Activated gamma-delta T cell (primary cell): ENCODE results near the gene SMIM35.

Source experiments
- DNase-seq: peaks from one replicate; lab custom pipeline; 2025; lab: John Stamatoyannopoulos, UW
- total RNA-seq, 2 donors: gene quantifications; one replicate each; lab custom pipeline; 2026; lab: John Stamatoyannopoulos, UW

The SMIM35 gene
- total RNA-seq: 0.57 to 0.72 reads per million in 2 donors

- DNase-seq: no peak
These were observed at the start of gene SMIM35 for GRCh38 chr11:118086913-118087768. Gene SMIM35, minus strand, starts transcription at chr11:118086963. Its CDS starts 206 bp downstream, at chr11:118086757.

- no peak for DNase-seq
These were observed 49.6 kb upstream of the SMIM35 start for GRCh38 chr11:118136341-118136740.

GRCh38 chr11:118135796-118136165, 49.0 kb upstream of the SMIM35 start:
- DNase-seq: no peak

- no peak for DNase-seq
These were observed 48.5 kb upstream of the SMIM35 start for GRCh38 chr11:118135051-118135795.

GRCh38 chr11:118133816-118134215, 47.1 kb upstream of the SMIM35 start:
- no peak for DNase-seq

GRCh38 chr11:118132385-118133151, 45.8 kb upstream of the SMIM35 start:
- no peak for DNase-seq

- no peak for DNase-seq
These were observed 42.9 kb upstream of the SMIM35 start for GRCh38 chr11:118129471-118130172.

- DNase-seq: no peak
These were observed 42.1 kb upstream of the SMIM35 start for GRCh38 chr11:118128721-118129470.

- DNase-seq: no peak
These were observed 41.5 kb upstream of the SMIM35 start for GRCh38 chr11:118128310-118128709.

- DNase-seq: no peak
These were observed 39.5 kb upstream of the SMIM35 start for GRCh38 chr11:118126082-118126838.

- no peak for DNase-seq
These were observed 38.3 kb upstream of the SMIM35 start for GRCh38 chr11:118124929-118125535.

GRCh38 chr11:118120793-118121192, 34.0 kb upstream of the SMIM35 start:
- DNase-seq: no peak

GRCh38 chr11:118117790-118118601, 31.2 kb upstream of the SMIM35 start:
- no peak for DNase-seq

GRCh38 chr11:118115048-118115447, 28.3 kb upstream of the SMIM35 start:
- DNase-seq: no peak

GRCh38 chr11:118114266-118114665, 27.5 kb upstream of the SMIM35 start:
- DNase-seq: no peak

- no peak for DNase-seq
These were observed 26.1 kb upstream of the SMIM35 start for GRCh38 chr11:118112711-118113430.

GRCh38 chr11:118111744-118112035, 24.9 kb upstream of the SMIM35 start:
- no peak for DNase-seq

- no peak for DNase-seq
These were observed 24.4 kb upstream of the SMIM35 start for GRCh38 chr11:118111019-118111743.
